Osteocyte (in vitro differentiated cells): ENCODE results near the gene NACC2. TPM values are rescaled to one million over a fixed set of nuclear protein-coding genes. Genes with fewer than 3 reads are reported as not detected.

ENCODE experiments used
- DNase-seq: peaks from one replicate; pipeline ENCODE4 v3.0.0; 2021; ENCODE audit warnings: mixed read lengths; ENCODE audit not compliant: unreplicated experiment; ENCODE audit errors: extremely low spot score
- H3K27ac Mint-ChIP-seq: one replicate; pipeline ENCODE4 v1.8.0; 2021; ENCODE audit warnings: mild to moderate bottlenecking, mixed read lengths; ENCODE audit not compliant: unreplicated experiment
- H3K27me3 Mint-ChIP-seq: one replicate; pipeline ENCODE4 v1.8.0; 2021; ENCODE audit warnings: mixed read lengths; ENCODE audit not compliant: unreplicated experiment
- H3K36me3 Mint-ChIP-seq: one replicate; pipeline ENCODE4 v1.8.0; 2021; ENCODE audit warnings: mixed read lengths; ENCODE audit not compliant: unreplicated experiment
- H3K4me1 Mint-ChIP-seq: one replicate; pipeline ENCODE4 v1.8.0; 2021; ENCODE audit warnings: mixed read lengths; ENCODE audit not compliant: unreplicated experiment
- H3K4me3 Mint-ChIP-seq: one replicate; pipeline ENCODE4 v1.8.0; 2021; ENCODE audit warnings: mild to moderate bottlenecking, moderate library complexity, mixed read lengths; ENCODE audit not compliant: unreplicated experiment
- H3K9me3 Mint-ChIP-seq: one replicate; pipeline ENCODE4 v1.8.0; 2021; ENCODE audit warnings: mixed read lengths; ENCODE audit not compliant: unreplicated experiment
- CTCF ChIP-seq: fragments of 200-600 bp; sonication (generic); IDR thresholded peaks from 2 replicates; pipeline ENCODE4 v1.5.0; 2021; ENCODE audit warnings: antibody characterized with exemption, mild to moderate bottlenecking, moderate library complexity
- total RNA-seq: library from RNA; stranded (reverse); gene quantifications from 2 replicates; pipeline ENCODE4 v1.2.1, GENCODE V29; 2021

The NACC2 gene
- total RNA-seq, 1 donor from 2014 or later = 40.1 TPM

- H3K27me3 Mint-ChIP-seq = peaks cover 3% of the 10 kb centered on the region
- H3K36me3 Mint-ChIP-seq = no peaks in the 10 kb centered on the region
- H3K9me3 Mint-ChIP-seq = no peaks in the 10 kb centered on the region
- DNase-seq = no peak
- no peak overlapping the region for H3K27ac Mint-ChIP-seq
- no peak overlapping the region for H3K4me3 Mint-ChIP-seq
- peaks cover 8% of the 10 kb centered on the region for H3K4me1 Mint-ChIP-seq
- no peak for TF ChIP-seq CTCF
Measured at GRCh38 chr9:135987838-135988404, 107.2 kb downstream of the NACC2 start.

- Mint-ChIP-seq H3K27me3 (peaks cover 3% of the 10 kb centered on the region), H3K27ac (no peak overlapping the region), H3K9me3 (no peaks in the 10 kb centered on the region)
Measured at GRCh38 chr9:135986605-135987004, 108.5 kb downstream of the NACC2 start.

GRCh38 chr9:135985889-135986288 is 109.2 kb downstream of the NACC2 start:
- Mint-ChIP-seq H3K27me3 (peaks cover 3% of the 10 kb centered on the region), H3K36me3 (no peaks in the 10 kb centered on the region), H3K27ac (no peak overlapping the region), H3K4me3 (no peak overlapping the region), H3K4me1 (no peaks in the 10 kb centered on the region), H3K9me3 (no peaks in the 10 kb centered on the region)
- no peak for TF ChIP-seq CTCF
- DNase-seq = no peak

More at GRCh38 chr9:135986605-135987004, 108.5 kb downstream of the NACC2 start:
- H3K4me1 Mint-ChIP-seq = no peaks in the 10 kb centered on the region
- H3K4me3 Mint-ChIP-seq = no peak overlapping the region
- no peaks in the 10 kb centered on the region for H3K36me3 Mint-ChIP-seq
- TF ChIP-seq CTCF = no peak
- no peak for DNase-seq

GRCh38 chr9:135985459-135985774 is 109.7 kb downstream of the NACC2 start:
- DNase-seq = no peak
- Mint-ChIP-seq H3K4me1 (no peaks in the 10 kb centered on the region), H3K4me3 (no peak overlapping the region), H3K9me3 (no peaks in the 10 kb centered on the region), H3K27me3 (peaks cover 3% of the 10 kb centered on the region), H3K27ac (no peak overlapping the region), H3K36me3 (no peaks in the 10 kb centered on the region)
- TF ChIP-seq CTCF = no peak

GRCh38 chr9:135984072-135984710 is 110.9 kb downstream of the NACC2 start:
- Mint-ChIP-seq H3K4me1 (no peaks in the 10 kb centered on the region), H3K27me3 (peaks cover 3% of the 10 kb centered on the region), H3K4me3 (no peak overlapping the region), H3K9me3 (no peaks in the 10 kb centered on the region), H3K36me3 (no peaks in the 10 kb centered on the region), H3K27ac (no peak overlapping the region)
- no peak for TF ChIP-seq CTCF
- no peak for DNase-seq
